Ovary (tissue), 9 donors: ENCODE data around the gene FREM3. TPM values are rescaled to one million over a fixed set of nuclear protein-coding genes. Genes with fewer than 3 reads are reported as not detected.
A peak's percentile ranks its signal among the peaks of the same experiment; 100 is the strongest.

ENCODE experiments used
- DNase-seq, 5 donors: peaks; one replicate each; pipeline ENCODE4 v3.0.0-alpha.2; 2019 to 2020
- H3K27ac ChIP-seq, 2 donors: fragments of 200-600 bp; one replicate each; pipeline versions ENCODE4 v1.5.1 to v1.8.0; 2019 to 2022
- H3K27me3 ChIP-seq: fragments of 200-600 bp; one replicate; pipeline ENCODE4 v1.8.0; 2022
- H3K36me3 ChIP-seq: fragments of 200-600 bp; sonication (generic); one replicate; pipeline ENCODE4 v1.5.1; 2019
- H3K4me1 ChIP-seq: one replicate; pipeline ENCODE4 v1.8.1; 2013; ENCODE audit warnings: mild to moderate bottlenecking, moderate library complexity; ENCODE audit not compliant: insufficient read depth
- H3K4me3 ChIP-seq: fragments of 200-600 bp; sonication (generic); one replicate; pipeline ENCODE4 v1.5.1; 2017
- H3K9me3 ChIP-seq, 2 donors: fragments of 200-600 bp in 1 of 2; sonication (generic) in 1 of 2; one replicate each; pipeline versions ENCODE4 v1.5.1 to v1.8.1; 2013 to 2019; ENCODE audit warnings: mild to moderate bottlenecking in 1 of 2, moderate library complexity in 1 of 2
- EP300 ChIP-seq: sonication (generic); formaldehyde crosslinking; IDR thresholded peaks from one replicate; pipeline ENCODE4 v1.6.1; 2017; ENCODE audit warnings: antibody characterized with exemption
- POLR2A ChIP-seq: fragments of 450-650 bp; IDR thresholded peaks from one replicate; pipeline ENCODE4 v1.6.1; 2017; ENCODE audit warnings: antibody characterized with exemption, mild to moderate bottlenecking, moderate library complexity
- WGBS, 3 donors: extraction: QIAGEN DNeasy Blood & Tissue Kit in 1 of 3; methylation state at CpG; one replicate each; pipeline versions ENCODE4 v1.1.5 to v1.1.7; 2013 to 2017; 5-methylcytosine and 5-hydroxymethylcytosine counted together
- intact Hi-C, 4 donors: fragments of 100-400 bp; cut with DNase I; formaldehyde crosslinking; loops; one replicate each; pipeline versions ENCODE4 v1.11.0 to v1.15.1; 2022 to 2023
- polyA plus RNA-seq, 2 donors: library from polyadenylated mRNA; stranded (reverse); fragments of 200-250 nt in 1 of 2; fragments of 350-450 nt in 1 of 2; fragmentation: Illumina TruSeq in 1 of 2; extraction: RNeasy Lipid Tissue Mini Kit (QIAGEN cat#74804) in 1 of 2; gene quantifications; one replicate each; pipeline ENCODE4 v1.2.3, GENCODE V29; 2013 to 2014
- total RNA-seq, 7 donors: library from RNA; depleted of rRNA in 2 of 7; stranded (reverse); fragments of >200 nt in 2 of 7; fragmentation: NEBNext Ultra II Directional in 3 of 7; extraction: Animal tissue kit (Norgen Biotek cat#: 25700) in 3 of 7; gene quantifications; one replicate each; pipeline versions ENCODE4 v1.1.0 to v1.2.4, GENCODE V29; 2016 to 2023
- TF ChIP-seq, protein P1 (sequence below), 3 donors: fragments of 450-650 bp in 2 of 3; fragments of 200-600 bp in 1 of 3; IDR thresholded peaks; one replicate each; pipeline versions ENCODE4 v1.5.1 to v1.8.0; 2016 to 2022; ENCODE audit warnings: antibody characterized with exemption in 3 of 3, mild to moderate bottlenecking in 1 of 3
- donor health status: DM: no; HTN: no; CAD: no; lungs with moderate emphysema.
- donor health status: DM: no; HTN: no; CAD: no.
- donor health status: Bipolar disorder and iron deficiency.
- donor health status: DM: yes; HTN: yes; CAD: no.
- donor health status: DM: no; HTN: no; CAD: no.
- donor health status: DM: yes; HTN: yes; CAD: no.

FREM3 gene
- total and polyA plus RNA-seq, 9 donors, result 0.02 to 0.08 TPM; not detected in 7

- no peaks in the 10 kb centered on the region for H3K9me3 ChIP-seq
- WGBS, 3 donors, result 60 to 88% (median 85%) methylated on average over 2 of the region's 2 CpGs
- H3K27ac ChIP-seq, result no peak overlapping the region
- H3K4me1 ChIP-seq, result peaks cover 4% of the 10 kb centered on the region
- no peaks in the 10 kb centered on the region for H3K27me3 ChIP-seq
- H3K4me3 ChIP-seq, result no peak overlapping the region
- TF ChIP-seq, protein P1, sequence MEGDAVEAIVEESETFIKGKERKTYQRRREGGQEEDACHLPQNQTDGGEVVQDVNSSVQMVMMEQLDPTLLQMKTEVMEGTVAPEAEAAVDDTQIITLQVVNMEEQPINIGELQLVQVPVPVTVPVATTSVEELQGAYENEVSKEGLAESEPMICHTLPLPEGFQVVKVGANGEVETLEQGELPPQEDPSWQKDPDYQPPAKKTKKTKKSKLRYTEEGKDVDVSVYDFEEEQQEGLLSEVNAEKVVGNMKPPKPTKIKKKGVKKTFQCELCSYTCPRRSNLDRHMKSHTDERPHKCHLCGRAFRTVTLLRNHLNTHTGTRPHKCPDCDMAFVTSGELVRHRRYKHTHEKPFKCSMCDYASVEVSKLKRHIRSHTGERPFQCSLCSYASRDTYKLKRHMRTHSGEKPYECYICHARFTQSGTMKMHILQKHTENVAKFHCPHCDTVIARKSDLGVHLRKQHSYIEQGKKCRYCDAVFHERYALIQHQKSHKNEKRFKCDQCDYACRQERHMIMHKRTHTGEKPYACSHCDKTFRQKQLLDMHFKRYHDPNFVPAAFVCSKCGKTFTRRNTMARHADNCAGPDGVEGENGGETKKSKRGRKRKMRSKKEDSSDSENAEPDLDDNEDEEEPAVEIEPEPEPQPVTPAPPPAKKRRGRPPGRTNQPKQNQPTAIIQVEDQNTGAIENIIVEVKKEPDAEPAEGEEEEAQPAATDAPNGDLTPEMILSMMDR (IDR thresholded peaks at IDR 0.05), result no peak
- no peak for DNase-seq
- intact Hi-C loops, result no loop called here
- no peaks in the 10 kb centered on the region for H3K36me3 ChIP-seq
Observed at GRCh38 chr4:143564472-143564871, 136.0 kb downstream of the FREM3 start.

DNA sequence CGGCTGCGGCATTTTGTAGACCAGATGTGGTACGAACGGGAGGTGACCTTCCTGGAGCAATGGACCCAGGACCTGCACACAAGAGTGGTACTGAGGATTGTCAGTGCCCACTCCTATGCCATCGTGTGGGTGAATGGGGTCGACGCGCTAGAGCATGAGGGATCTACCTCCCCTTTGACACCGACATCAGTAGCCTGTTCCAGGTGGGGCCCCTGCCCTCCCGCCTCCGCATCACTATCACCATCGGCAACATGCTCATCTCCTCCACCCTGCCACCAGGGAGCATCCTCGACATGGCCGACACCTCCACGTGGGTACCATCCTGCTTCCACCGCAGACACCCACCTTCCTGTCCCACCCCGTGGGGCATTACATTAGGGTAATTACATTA lies 140.7 kb downstream of the FREM3 start:
- peaks cover 4% of the 10 kb centered on the region for H3K4me1 ChIP-seq
- no peaks in the 10 kb centered on the region for H3K27me3 ChIP-seq
- TF ChIP-seq POLR2A, result no peak
- TF ChIP-seq, protein P1 (IDR thresholded peaks at IDR 0.05), result no peak
- TF ChIP-seq EP300, result no peak
- H3K36me3 ChIP-seq, result no peaks in the 10 kb centered on the region
- H3K9me3 ChIP-seq, result no peaks in the 10 kb centered on the region
- WGBS, 3 donors, result 47 to 69% (median 59%) methylated on average over 17 of the region's 17 CpGs
- H3K27ac ChIP-seq, result no peak overlapping the region
- DNase-seq, result peak in 2 of 5 donors; percentile 25 to 31
- peak overlapping the region; percentile 52 for H3K4me3 ChIP-seq
- intact Hi-C loops, result no loop called here

DNA sequence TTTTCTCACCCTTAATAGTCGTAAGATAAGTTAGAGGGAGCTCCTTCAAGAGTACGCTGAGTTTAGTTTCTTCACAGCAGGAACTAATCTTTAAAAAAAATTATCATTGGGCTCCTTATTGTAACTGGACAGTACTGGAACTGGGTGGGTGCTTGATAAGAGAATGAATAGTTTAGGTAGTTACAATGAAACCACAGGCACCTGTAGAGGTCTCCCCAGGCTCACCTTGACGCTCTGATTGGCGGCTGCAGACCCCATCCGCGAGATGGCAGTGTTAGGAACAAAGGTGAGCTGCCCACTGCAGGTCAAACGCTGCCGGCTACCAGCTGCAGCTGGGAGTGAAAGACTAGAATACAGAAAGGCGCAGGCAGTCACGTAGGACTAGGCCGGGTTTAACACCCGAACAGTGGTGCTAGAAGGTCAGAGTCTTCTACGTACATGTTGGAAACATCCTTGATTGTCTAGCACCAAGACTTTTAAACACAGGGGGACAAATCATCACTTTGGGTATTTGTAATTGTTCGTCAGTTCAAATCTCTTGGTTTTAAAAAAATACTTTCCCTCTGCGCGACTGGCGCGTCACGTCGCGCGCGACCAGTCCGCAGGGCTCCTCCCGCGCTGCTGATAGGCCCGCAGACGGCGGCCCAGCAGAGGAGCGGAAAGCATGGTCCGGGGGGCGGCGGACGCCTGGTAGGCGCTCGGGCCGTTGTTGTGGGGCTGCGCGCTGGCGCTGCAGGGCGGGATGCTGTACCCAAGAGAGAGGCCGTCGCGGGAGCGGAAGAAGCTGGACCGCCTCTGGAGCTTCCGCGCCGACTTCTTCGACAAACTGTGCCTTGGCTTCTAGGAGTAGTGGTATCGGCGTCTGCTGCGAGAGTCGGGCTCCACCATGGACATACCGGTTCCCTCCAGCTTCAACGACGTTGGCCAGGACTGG lies 141.4 kb downstream of the FREM3 start:
- no peaks in the 10 kb centered on the region for H3K9me3 ChIP-seq
- WGBS, 3 donors, result 2 to 4% (median 3%) methylated on average over 44 to 57 of the region's 57 CpGs
- H3K4me3 ChIP-seq, result peak overlapping the region; percentile 52
- no peaks in the 10 kb centered on the region for H3K27me3 ChIP-seq
- TF ChIP-seq POLR2A, result no peak
- no peak for TF ChIP-seq EP300
- TF ChIP-seq, protein P1 (IDR thresholded peaks at IDR 0.05), result no peak
- intact Hi-C loops, result no loop called here
- peaks cover 4% of the 10 kb centered on the region for H3K4me1 ChIP-seq
- no peak overlapping the region for H3K27ac ChIP-seq
- no peaks in the 10 kb centered on the region for H3K36me3 ChIP-seq
- DNase-seq, result peak; percentile 36 to 75 (median 40)

GRCh38 chr4:143558286-143558685 lies 142.2 kb downstream of the FREM3 start:
- intact Hi-C loops, result no loop called here
- DNase-seq, result no peak
- H3K36me3 ChIP-seq, result no peaks in the 10 kb centered on the region
- no peaks in the 10 kb centered on the region for H3K27me3 ChIP-seq
- no peak overlapping the region for H3K27ac ChIP-seq
- TF ChIP-seq POLR2A, result no peak
- TF ChIP-seq EP300, result no peak
- TF ChIP-seq, protein P1 (IDR thresholded peaks at IDR 0.05), result no peak
- 44 to 92% (median 70%) methylated on average over 2 of the region's 2 CpGs for WGBS, 3 donors
- no peak overlapping the region for H3K4me3 ChIP-seq
- H3K9me3 ChIP-seq, result no peaks in the 10 kb centered on the region
- peaks cover 4% of the 10 kb centered on the region for H3K4me1 ChIP-seq
